OCI-LY1 (cell line): Measurements from ENCODE around the gene RANBP2.

ENCODE experiments used
- CTCF ChIP-seq: fragments of 200-600 bp; sonication (generic), shearing (Covaris generic); IDR thresholded peaks from 2 replicates; pipeline ENCODE4 v1.5.1; 2017; ENCODE audit warnings: mild to moderate bottlenecking, antibody characterized with exemption, low read length, moderate library complexity, mixed read lengths
- EZH2 ChIP-seq: fragments of 200-600 bp; sonication (generic), shearing (Covaris generic); IDR thresholded peaks from 2 replicates; pipeline ENCODE4 v1.8.0; 2017; ENCODE audit warnings: borderline replicate concordance, mixed run types, mild to moderate bottlenecking, antibody characterized with exemption, low read length, moderate library complexity, mixed read lengths

GRCh38 chr2:108833219-108833618 is 113.9 kb downstream of the RANBP2 start:
- TF ChIP-seq CTCF (no peak), EZH2 (no peak)
